GM18511 (cell line): Measurements from ENCODE around the gene CNTF.
"Not testable (repeated sequence)": the region's sequence is repeated elsewhere in the genome, so short reads cannot be mapped to it uniquely, and the experiment has no call there.

Experiments
- ATAC-seq: cut with Tn5 transposase; IDR thresholded peaks from one replicate; pipeline ENCODE4 v1.9.1; 2021; ENCODE audit warnings: mild to moderate bottlenecking, moderate library complexity; ENCODE audit not compliant: unreplicated experiment

The CNTF gene, protein sequence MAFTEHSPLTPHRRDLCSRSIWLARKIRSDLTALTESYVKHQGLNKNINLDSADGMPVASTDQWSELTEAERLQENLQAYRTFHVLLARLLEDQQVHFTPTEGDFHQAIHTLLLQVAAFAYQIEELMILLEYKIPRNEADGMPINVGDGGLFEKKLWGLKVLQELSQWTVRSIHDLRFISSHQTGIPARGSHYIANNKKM

DNA sequence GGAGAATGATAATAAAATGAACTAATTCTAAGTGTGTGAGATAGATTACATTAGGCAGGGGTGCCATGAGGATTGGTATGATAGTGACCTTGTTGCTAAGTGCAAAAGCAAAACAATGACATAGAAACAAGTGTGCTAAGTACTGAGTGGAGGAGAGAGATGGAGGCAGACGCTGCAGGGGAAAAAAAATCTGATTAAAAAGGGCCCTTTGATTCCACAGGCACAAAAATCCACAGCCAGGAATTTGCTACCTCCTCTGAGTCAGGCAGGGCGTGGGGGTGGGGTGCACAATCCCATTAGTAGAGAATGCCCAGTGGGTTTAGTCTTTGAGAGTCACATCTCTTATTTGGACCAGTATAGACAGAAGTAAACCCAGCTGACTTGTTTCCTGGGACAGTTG, at the start of gene CNTF:
CNTF (plus strand) TSS at position 322 of the 400 bp plus-strand sequence. CDS start 88 bp downstream, outside the sequence.
- ATAC-seq, result no peak

DNA sequence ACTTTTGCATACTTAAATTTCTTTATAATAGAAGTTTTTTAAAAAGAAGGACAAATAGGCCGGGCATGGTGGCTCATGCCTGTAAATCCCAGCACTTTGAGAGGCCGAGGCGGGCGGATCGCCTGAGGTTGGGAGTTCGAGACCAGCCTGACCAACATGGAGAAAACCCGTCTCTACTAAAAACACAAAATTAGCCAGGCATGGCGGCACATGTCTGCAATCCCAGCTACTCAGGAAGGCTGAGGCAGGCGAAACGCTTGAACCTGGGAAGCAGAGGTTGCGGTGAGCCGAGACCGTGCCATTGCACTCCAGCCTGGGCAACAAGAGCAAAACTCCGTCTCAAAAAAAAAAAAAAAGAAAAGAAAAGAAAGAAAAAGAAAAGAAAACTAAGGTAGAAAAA, 49.6 kb upstream of the CNTF start:
- not testable (repeated sequence) for ATAC-seq

DNA sequence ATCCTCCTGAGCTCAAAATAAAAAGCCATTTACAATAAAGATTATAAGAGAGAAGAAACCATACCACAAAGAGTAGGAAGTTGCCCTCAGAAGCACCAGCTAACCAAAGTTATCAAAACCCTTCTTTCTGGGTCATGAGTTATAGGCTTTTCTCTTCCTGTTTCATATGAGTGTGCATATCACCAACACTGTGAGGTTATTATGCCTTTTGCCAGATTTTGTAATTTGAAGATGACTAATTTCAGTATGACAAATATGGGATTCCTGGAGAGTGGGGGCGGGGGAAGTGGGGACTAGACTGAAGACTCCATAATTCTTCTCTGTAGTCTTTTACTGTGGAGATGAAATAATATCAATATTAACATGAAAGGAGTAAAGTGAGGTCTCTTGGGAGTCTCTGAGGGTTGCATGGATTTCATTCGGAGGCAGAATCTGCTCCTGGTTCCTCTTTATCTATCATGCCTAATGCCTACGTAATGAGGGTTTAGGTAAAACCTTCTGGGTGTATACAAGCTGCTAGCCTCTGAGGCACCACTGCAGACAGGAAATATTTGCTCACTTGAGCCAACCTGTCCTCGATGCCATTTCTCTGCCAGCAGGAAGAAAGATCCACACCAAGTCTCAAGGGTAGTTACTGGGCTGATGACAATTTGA, 48.9 kb upstream of the CNTF start:
- ATAC-seq, result peak; percentile 29

DNA sequence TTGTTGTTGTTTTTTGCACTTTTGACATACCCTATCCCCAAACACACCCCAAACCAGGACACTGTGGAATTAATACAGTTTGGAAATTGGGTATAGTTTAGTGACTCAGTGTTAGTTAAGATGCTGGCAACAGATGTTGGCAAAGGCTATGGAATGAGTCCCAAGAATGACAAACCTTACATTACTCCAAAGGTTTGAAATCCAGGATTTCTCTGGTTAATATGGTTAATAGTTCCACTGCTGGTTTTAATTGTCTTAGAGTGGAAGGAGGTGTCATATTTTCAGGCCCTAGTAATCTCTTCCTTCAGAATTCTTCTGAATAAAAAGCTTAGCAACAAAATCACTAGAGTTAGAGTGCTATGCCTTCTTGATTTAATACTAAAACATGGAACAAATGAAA, 47.6 kb upstream of the CNTF start:
- no peak for ATAC-seq

DNA sequence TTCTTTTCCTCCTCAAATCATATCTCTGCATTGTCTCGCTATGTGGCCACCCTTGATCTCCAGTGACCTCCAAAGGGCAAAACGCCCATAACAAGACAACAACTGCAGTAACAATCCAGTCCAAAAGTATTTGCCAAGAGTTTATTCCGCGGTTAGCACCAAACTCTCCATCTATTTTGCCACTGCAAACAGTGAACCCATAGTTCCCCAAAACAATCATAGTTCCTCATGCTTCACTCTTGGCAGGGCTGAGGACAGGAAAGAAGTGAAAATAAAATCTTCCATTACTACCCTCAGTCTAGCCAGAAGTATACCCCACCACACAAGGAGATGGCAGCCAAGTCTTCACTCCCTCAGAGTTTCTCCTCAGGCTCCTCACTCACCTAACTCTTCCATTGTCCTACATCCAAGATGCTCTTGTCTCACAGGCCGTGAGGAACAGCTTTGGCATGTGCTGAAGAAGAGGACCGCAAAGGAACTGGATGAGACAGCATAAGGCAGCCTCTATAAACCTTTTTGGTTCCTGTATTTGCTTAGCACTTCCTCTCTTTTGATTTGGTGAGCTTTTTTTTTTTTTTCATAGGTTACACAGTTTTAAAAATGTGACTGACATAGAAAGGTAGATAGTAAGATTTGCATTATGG, 47.0 kb upstream of the CNTF start, which contains the start of gene LPXN:
LPXN (minus strand) TSS at position 480 of the 644 bp plus-strand sequence; CDS start at position 396, 84 bp downstream.
- ATAC-seq, result no peak

DNA sequence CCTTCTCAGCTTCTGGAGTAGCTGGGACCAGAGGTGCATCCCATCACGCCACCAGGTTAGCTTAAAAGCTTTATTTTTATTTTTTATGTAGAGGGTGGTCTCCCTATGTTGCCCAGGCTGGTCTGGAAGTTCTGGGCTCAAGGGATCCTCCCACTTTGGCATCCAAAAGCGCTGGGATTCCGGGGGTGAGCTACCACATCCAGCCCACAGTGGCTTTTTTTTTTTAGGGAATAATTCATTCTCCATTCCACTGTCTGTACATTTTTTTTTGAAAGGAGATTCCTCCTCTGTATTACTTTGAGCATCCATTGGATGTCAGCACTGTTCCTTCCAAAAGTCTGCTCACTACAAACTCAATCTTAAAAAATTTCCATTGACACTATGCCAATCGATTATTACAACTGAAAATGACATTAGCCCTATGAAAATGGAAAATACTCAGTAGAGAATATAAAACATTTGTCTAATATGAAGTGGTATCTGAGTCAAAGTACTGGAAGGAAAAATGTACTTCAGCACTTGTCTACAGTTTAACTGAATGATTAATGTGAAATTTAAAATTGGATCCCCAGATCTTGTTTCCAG, 45.5 kb upstream of the CNTF start:
- no peak for ATAC-seq

DNA sequence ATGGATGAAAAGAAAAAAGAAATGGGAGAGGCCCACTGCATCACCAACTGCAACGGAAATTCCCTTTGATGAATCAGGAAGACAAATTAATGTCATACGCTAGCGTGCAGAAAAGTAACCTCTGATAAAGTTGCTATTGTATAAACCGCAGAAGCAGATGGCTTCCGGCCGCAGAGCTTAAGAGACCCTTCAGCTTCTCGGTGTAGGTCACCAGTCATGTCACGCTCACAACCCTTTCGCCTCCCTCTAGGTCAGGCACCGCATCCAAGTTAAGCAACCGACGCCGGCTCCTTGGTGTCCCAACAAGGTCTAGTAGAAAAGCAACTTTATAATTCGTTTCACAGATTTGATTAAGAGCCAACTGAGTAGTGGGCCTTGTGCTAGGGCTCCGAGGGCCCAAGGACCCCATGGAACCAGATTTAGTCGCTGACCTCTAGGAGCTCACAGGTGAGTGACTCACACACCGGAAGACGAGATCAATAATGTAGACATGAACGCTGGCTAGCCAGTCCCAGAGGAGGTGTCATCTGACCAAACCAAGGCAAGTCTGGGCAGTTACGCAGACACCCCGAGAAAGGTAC, 44.8 kb upstream of the CNTF start:
- ATAC-seq, result peak; percentile 53

DNA sequence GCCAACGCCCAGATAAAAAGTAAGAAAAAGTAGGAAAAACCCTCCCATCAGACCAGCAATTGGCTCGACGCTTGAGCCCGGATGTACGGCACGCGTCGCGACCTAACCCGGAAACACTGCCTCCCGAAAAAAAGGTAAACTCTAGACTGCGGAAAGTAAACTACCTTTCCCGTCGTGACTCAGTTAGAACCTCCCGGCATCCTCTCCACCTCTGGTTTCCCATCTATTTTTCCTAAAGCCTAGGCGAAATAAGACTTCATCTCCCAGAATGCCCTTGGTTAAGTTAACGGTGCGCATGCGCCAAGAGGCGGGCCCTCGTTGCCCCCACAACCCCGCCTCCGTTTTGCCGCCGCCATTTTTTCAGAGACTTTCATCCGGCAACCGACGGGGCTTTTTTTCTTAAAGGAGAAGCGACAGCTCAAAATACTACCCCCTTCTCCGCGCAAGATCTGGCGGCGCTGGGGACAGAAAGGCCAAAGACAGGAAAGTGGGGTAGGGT, 44.3 kb upstream of the CNTF start:
- ATAC-seq, result no peak

DNA sequence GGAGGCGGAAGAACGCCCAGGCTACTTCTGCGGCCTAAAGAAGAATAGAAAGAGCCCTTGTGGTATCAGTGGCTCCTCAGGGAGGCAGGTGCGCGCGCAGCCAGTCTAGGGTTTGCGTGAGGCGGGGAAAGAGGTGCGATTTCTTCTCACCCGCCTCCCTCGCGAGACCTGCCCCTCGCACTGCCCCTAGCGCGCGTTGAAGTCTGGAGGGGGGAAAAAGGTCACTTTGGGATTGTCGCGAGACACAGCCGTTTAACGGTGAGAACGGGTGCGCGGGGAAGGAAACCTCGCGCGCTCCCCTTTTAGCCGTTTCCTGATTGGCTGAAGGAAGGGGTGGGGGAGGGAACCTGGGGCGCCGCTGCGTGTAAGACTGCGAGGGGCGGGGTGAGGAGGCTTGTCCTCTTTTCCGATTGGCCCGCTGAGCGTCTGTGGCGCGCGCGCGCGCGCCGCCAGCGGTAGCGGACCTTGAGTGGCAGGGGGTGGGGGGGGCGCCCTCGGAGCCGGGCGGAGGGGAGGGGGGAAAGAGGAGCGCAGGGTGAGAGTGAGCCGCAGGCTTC, 43.8 kb upstream of the CNTF start, which contains the start of gene ZFP91:
ZFP91 (plus strand) TSS at position 429 of the 557 bp plus-strand sequence. CDS start 219 bp downstream, outside the sequence.
- ATAC-seq, result peak; percentile 38

DNA sequence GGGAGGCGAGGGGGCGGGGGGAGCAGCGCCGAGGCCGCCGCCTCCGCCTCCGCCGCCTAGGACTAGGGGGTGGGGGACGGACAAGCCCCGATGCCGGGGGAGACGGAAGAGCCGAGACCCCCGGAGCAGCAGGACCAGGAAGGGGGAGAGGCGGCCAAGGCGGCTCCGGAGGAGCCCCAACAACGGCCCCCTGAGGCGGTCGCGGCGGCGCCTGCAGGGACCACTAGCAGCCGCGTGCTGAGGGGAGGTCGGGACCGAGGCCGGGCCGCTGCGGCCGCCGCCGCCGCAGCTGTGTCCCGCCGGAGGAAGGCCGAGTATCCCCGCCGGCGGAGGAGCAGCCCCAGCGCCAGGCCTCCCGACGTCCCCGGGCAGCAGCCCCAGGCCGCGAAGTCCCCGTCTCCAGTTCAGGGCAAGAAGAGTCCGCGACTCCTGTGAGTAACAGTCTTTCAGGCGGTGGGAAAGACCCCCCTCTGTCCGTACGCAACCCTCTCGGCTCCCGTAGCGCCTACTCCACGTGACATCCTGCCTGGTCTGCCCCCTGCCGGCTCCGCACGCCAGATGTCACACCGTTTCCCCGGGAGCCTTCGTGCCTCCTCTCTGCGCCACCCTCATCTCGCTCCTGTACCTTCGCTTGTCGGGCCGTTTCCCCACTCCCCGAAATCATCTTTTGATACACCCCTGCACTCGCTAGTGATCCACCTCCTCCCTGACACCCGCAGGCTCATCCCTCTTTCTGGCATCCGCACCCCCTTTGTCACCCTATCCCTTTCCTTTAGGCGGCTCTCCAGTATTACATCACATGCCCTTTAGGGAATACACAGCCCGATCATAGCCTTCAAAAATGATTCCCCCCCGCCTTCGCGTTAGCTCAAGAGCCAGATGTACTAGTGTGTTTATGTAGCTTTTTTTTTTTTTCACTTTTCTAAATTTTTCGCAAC, 43.0 kb upstream of the CNTF start:
- peak; percentile 50 for ATAC-seq

DNA sequence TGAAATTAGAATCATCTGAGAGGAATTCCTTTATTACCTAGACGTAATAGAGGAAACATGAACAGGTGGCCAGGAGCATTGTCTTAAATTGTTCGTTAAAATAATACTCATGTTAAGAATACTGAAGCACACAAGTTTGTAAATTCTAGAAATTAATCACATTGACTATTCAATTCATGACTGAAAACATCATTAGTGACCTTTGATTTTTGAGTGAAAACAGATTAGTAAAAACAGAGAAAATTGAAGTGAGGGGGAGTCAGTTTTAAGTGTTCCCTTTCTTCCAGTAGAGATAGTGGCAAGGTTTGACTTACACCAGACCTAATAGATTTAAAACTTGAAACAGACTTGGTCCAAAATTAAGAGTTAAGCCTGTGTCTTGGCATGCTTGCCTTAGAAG, 42.2 kb upstream of the CNTF start:
- ATAC-seq, result no peak

DNA sequence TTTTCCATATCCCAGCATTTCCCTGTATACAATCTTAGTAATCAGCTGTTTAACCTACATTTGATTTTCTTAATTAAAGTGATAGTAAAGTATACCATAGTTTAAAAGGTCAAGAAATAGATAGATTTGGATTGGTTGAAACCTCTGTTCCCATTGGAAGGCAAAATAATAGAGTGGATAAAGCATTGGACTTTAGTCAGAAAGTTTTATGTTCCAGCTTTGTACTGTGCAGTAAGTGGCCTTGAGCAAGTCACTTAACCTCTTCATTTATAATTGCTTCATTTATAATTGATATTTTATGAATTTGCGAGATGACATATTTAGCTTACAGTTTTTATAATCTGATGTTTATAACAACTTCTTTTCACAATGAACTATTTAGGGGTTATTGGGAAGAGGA, 40.0 kb upstream of the CNTF start:
- no peak for ATAC-seq

DNA sequence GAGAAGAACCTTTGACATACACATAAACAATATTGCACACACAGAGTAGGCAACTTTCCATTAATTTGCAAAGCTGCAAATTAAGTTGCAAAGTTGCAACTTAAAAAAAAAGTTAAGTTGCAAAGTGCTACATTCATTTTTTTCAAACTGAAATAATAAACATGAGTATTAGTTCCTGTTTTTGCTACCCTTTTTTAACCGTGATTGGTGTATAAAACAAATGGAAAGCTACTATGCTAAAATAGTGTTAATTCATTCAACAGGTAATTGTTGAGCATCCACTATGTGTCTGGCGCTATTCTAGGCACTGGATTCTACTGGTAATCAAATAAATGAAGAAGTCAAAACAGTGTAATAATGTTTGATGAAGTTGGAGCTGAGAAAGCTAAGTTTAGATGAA, 35.5 kb upstream of the CNTF start:
- no peak for ATAC-seq

DNA sequence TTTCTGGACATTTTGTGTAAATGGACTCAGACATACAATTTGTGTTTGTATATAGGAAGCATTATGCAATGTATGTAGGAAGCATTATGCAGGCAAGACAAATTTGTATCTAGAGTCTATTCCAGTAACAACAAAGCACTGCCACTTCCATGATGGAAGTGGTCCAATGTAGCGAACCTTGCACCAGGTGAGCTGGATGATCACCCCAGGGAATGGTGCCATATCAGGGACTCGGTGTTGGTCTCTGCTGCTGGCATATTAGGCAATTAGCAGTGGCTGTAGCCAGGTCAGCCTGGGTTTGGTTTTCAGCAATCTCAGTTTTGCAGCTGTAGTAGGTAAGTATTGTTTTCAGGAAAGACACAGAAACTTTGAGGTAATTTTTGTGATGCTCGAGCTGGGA, 30.8 kb upstream of the CNTF start:
- no peak for ATAC-seq

DNA sequence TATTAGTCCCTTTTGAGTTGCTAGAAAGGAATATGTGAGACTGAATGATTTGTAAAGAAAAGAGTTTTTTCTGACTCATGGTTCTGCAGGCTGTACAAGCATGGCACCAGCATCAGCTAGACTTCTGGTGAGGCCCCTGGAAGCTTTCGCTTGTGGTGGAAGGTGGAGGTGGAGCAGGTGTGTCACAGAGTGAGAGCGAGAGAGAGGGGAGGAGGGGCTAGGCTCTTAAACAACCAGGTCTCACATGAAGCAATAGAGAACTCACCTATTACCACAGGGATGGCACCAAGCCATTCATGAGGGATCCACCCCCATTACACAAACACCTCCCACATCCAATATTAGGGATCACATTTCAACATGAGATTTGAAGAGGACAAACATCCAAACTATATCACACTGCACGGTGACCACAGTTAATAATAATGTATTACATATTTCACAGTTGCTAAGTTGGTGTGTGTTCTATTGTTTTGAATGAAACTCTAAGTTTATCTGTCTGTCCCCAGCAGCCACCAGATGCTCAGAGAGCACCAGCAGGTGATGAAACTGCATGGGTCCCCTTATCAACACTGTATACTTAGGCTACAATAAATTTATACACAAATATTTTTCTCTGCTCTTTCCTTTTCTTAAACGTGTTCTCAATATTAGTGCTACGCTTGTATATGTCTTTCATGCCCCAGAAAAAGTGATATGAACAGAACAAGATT, 29.5 kb upstream of the CNTF start:
- ATAC-seq, result no peak

DNA sequence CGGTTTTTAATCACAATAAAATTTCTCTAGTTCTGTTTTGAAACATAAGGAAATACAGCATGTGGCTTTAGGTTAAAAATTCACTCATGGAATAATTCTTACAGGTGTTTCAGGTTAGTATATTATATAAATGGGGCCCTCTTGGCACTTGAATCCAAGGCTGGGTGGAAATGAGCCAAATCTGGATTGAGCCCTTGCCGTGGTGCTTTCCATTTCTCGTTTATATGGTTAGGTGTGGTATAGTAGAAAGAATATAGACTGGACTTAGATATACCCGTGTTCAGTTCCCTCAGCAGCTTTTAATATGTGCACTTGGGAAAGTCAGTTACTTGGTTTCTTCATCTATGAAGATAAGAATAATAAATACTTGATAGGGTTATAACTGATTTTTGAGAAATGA, 27.6 kb upstream of the CNTF start:
- no peak for ATAC-seq

DNA sequence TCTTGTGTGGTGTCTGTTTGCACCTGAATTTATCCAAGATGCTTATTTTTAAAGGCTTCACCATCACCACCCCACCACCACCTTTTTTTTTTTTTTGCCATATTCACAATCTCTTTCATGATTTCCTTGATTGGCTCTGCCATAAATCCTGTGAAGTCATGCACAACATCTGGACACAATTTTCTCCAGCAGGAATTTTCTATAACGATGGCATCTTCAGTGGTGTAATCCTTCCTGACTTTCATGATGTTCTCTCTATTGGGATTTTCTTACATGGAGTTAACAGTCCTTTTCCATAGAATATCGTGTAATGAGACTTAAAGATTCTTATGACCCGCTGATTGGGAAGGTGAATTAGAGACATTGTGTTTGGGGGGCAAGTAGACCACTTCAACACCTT, 25.8 kb upstream of the CNTF start:
- no peak for ATAC-seq

DNA sequence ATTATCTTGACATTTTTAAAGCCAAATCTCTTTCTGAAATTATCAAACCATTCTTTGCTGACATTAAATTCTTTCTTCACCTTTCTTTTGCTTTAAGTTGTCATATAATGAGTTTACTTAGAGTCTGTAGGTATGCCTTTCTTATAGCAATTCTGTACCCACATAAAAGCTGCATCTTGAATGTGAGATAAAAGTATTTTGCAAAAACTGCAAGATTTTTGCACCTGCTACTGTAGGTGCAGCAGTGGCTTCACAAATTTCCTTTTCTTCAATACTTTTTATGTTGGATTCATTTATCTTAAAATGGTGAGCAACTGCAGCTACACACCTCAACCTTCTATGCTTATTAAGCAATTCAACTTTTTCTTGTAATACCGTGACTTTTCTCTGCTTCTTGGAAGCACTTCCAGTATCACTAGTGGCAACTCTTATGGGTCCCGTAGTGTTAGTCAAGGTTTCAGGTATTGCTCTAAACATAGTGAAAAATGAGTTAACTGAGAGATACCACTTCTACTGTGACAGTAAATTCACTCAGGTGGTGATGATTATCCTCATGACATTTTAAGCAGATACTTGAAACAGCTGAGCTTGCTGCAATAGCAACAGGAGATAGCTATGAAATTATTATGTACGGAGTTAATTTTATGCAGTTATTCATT, 24.9 kb upstream of the CNTF start:
- ATAC-seq, result no peak

DNA sequence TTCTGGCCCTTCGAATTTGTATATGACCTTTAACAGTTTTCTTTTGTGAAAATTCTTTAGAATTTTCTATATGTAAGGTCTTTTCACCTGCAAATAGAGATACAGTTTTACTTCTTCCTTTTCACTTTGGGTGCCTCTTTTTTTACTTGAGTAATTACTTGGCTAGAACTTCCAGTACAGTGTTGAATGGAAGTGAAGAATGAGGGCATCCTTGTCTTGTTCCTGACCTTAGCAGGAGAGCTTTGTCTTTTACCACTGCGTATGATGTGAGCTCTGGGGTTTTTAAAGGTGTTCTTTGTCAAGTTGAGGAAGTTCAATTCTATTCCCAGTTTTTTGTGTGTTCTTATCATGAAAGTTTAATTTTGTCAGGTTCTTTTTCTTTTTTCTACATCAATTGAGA, 22.0 kb upstream of the CNTF start:
- no peak for ATAC-seq
